IPS-15b (cell line): ENCODE results near the gene HNF4A.
"Not testable (repeated sequence)": the region's sequence is repeated elsewhere in the genome, so short reads cannot be mapped to it uniquely, and the experiment has no call there.

Source experiments
- H3K27me3 ChIP-seq: one replicate; pipeline ENCODE4 v1.6.1; 2013; ENCODE audit warnings: low read length; ENCODE audit not compliant: control insufficient read depth, insufficient read depth
- H3K36me3 ChIP-seq: one replicate; pipeline ENCODE4 v1.6.1; 2013; ENCODE audit warnings: low read length; ENCODE audit not compliant: control insufficient read depth, insufficient read depth
- H3K4me1 ChIP-seq: one replicate; pipeline ENCODE4 v1.6.1; 2013; ENCODE audit warnings: mild to moderate bottlenecking, low read length; ENCODE audit not compliant: control insufficient read depth, insufficient read depth
- H3K4me3 ChIP-seq: one replicate; pipeline ENCODE4 v1.5.1; 2013; ENCODE audit warnings: low read depth, low read length
- H3K9ac ChIP-seq: one replicate; pipeline ENCODE4 v1.6.1; 2013; ENCODE audit warnings: low read depth, mild to moderate bottlenecking, low read length
- H3K9me3 ChIP-seq: one replicate; pipeline ENCODE4 v1.6.1; 2013; ENCODE audit warnings: mild to moderate bottlenecking, low read length; ENCODE audit not compliant: control insufficient read depth, insufficient read depth

Gene HNF4A

GRCh38 chr20:44355498-44356352 is at the start of gene HNF4A:
Gene HNF4A, plus strand, starts transcription at chr20:44355699. Its CDS starts 106 bp downstream, at chr20:44355805.
- H3K36me3 ChIP-seq, result no peaks in the 10 kb centered on the region
- H3K9ac ChIP-seq, result no peak within 1 kb of the TSS
- no peaks in the 10 kb centered on the region for H3K27me3 ChIP-seq
- no peak within 1 kb of the TSS for H3K4me3 ChIP-seq
- H3K4me1 ChIP-seq, result no peaks in the 10 kb centered on the region
- no peaks in the 10 kb centered on the region for H3K9me3 ChIP-seq

DNA sequence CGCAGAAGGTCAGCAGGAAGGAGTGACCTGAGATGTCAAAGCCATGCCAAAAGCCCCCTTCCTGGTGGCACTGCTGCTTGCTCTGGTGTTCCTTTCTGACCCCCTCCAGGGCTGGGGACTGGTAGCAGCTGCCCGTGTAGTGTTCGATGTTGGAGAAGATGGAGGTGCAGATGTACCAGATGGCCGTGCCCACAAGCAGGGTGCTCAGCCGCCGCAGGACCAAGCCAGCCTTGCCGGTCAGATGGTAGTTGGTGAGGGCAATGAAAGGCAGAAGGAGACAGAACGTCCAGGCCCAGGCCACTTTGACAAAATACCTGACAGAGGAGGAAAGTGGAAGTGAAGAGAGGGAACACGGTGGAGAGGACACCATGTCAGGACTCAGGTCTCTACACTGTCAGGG is 48.6 kb upstream of the HNF4A start:
- Histone ChIP-seq H3K9me3 (no peaks in the 10 kb centered on the region), H3K9ac (no peak overlapping the region), H3K4me1 (no peaks in the 10 kb centered on the region), H3K4me3 (no peak overlapping the region), H3K27me3 (peaks cover 12% of the 10 kb centered on the region), H3K36me3 (no peaks in the 10 kb centered on the region)

- no peaks in the 10 kb centered on the region for H3K4me1 ChIP-seq
- peak overlapping the region; percentile 73 for H3K9ac ChIP-seq
- H3K27me3 ChIP-seq, result peaks cover 17% of the 10 kb centered on the region
- H3K36me3 ChIP-seq, result no peaks in the 10 kb centered on the region
- no peaks in the 10 kb centered on the region for H3K9me3 ChIP-seq
- peak overlapping the region; percentile 84 for H3K4me3 ChIP-seq
These were observed 45.5 kb upstream of the HNF4A start for GRCh38 chr20:44309763-44310663.

- Histone ChIP-seq H3K4me3 (peak within 1 kb of the TSS; percentile 84), H3K9me3 (no peaks in the 10 kb centered on the region), H3K4me1 (no peaks in the 10 kb centered on the region), H3K36me3 (no peaks in the 10 kb centered on the region), H3K27me3 (peaks cover 17% of the 10 kb centered on the region), H3K9ac (peak within 1 kb of the TSS; percentile 73)
These were observed 44.5 kb upstream of the HNF4A start, which contains the start of gene FITM2 for GRCh38 chr20:44310664-44311639. Gene FITM2, minus strand, starts transcription at chr20:44311202. Its CDS starts 54 bp downstream, at chr20:44311148.

GRCh38 chr20:44314870-44315269 is 40.6 kb upstream of the HNF4A start:
- peaks cover 17% of the 10 kb centered on the region for H3K27me3 ChIP-seq
- no peaks in the 10 kb centered on the region for H3K4me1 ChIP-seq
- H3K9ac ChIP-seq, result no peak overlapping the region
- H3K4me3 ChIP-seq, result no peak overlapping the region
- no peaks in the 10 kb centered on the region for H3K36me3 ChIP-seq
- H3K9me3 ChIP-seq, result no peaks in the 10 kb centered on the region

- no peaks in the 10 kb centered on the region for H3K36me3 ChIP-seq
- peaks cover 4% of the 10 kb centered on the region for H3K4me1 ChIP-seq
- no peak overlapping the region for H3K9ac ChIP-seq
- no peaks in the 10 kb centered on the region for H3K9me3 ChIP-seq
- H3K27me3 ChIP-seq, result no peaks in the 10 kb centered on the region
- no peak overlapping the region for H3K4me3 ChIP-seq
These were observed 35.6 kb upstream of the HNF4A start for GRCh38 chr20:44319839-44320422.

GRCh38 chr20:44324343-44324742 is 31.2 kb upstream of the HNF4A start:
- peaks cover 4% of the 10 kb centered on the region for H3K4me1 ChIP-seq
- H3K9me3 ChIP-seq, result no peaks in the 10 kb centered on the region
- no peak overlapping the region for H3K4me3 ChIP-seq
- no peaks in the 10 kb centered on the region for H3K36me3 ChIP-seq
- H3K9ac ChIP-seq, result no peak overlapping the region
- H3K27me3 ChIP-seq, result peaks cover 2% of the 10 kb centered on the region

DNA sequence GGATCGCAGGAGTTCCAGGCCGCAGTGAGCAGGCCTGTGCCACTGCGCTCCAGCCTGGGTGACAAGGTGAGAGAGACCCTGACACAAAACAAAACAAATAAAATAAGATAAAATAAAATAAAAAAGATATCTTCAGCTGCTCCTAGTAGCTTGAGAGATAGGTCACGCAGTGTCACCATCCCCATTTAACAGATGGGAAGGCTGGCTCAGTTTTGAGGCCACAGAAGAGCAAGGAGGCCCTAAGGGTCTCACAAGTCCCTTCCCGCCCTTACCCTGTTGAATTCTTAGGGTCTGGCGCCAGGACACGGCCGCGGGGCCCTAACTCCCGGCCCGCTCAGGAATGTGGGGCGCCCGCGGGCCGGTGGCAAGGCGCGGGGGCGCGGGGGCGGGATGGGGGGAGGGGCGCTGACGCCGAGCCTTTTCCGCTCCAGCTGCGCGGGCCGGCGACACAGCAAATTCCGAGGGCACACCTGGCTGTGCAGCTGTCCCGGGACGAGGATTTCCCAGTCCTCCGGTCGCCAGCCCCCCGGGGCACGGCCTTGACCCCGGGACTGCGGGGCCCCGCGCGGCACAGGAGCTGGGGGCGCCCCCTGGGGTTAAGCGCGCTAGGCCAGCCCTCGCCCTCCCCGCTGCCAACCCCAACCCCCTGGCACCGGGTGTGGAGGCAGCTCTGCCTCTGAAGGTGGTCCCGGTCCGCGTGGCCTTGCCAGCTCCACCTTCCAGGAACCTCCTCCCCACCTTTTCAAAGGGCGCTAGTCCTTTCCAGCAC is 28.9 kb upstream of the HNF4A start:
- Histone ChIP-seq H3K9me3 (no peaks in the 10 kb centered on the region), H3K9ac (no peak overlapping the region), H3K4me1 (peaks cover 4% of the 10 kb centered on the region), H3K4me3 (peak overlapping the region; percentile 22), H3K27me3 (peaks cover 2% of the 10 kb centered on the region), H3K36me3 (no peaks in the 10 kb centered on the region)

GRCh38 chr20:44327748-44328147 is 27.8 kb upstream of the HNF4A start:
- H3K4me3 ChIP-seq, H3K9ac ChIP-seq, H3K4me1 ChIP-seq, H3K36me3 ChIP-seq, H3K27me3 ChIP-seq, H3K9me3 ChIP-seq: not testable (repeated sequence)

GRCh38 chr20:44328428-44328827 is 27.1 kb upstream of the HNF4A start:
- H3K36me3 ChIP-seq, result no peaks in the 10 kb centered on the region
- H3K4me3 ChIP-seq, result no peak overlapping the region
- H3K9me3 ChIP-seq, result no peaks in the 10 kb centered on the region
- H3K27me3 ChIP-seq, result peaks cover 2% of the 10 kb centered on the region
- H3K9ac ChIP-seq, result no peak overlapping the region
- peaks cover 4% of the 10 kb centered on the region for H3K4me1 ChIP-seq
